Stimulated activated CD8-positive, alpha-beta memory T cell treated with anti-CD3 and anti-CD28 coated beads, Interleukin-4, amount 100 ng/mL, for 1 hour (primary cell): ENCODE measurements around the gene ASXL1.
A peak's percentile ranks its signal among the peaks of the same experiment; 100 is the strongest.
"Not testable (repeated sequence)": the region's sequence is repeated elsewhere in the genome, so short reads cannot be mapped to it uniquely, and the experiment has no call there.

Experiments
- DNase-seq, 2 donors: peaks; one replicate each; pipeline ENCODE4 v3.0.0-alpha.2; 2020; ENCODE audit warnings: low read depth in 2 of 2, low spot score in 1 of 2

Gene ASXL1

DNA sequence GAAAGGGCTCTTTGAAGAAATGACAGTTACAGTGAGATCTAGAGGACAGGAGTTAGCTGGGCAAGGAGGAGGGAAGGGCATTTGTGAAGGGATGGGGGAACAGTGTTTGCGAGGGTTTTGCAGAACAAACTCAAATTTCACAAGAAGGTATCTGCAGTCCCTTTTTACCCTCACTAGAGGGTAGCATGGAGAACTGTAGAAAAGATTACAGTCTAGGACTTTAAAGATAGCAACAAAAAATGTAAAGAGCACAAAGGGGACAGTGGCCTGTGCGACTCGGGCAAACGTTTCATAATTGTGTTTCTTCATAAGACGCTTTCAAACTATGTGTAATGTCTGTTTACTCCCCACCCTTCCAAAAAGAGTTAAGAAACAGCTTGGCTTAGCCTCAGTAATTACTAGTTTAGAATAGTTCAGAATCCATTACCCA is 21.2 kb upstream of the ASXL1 start:
- no peak for DNase-seq

DNA sequence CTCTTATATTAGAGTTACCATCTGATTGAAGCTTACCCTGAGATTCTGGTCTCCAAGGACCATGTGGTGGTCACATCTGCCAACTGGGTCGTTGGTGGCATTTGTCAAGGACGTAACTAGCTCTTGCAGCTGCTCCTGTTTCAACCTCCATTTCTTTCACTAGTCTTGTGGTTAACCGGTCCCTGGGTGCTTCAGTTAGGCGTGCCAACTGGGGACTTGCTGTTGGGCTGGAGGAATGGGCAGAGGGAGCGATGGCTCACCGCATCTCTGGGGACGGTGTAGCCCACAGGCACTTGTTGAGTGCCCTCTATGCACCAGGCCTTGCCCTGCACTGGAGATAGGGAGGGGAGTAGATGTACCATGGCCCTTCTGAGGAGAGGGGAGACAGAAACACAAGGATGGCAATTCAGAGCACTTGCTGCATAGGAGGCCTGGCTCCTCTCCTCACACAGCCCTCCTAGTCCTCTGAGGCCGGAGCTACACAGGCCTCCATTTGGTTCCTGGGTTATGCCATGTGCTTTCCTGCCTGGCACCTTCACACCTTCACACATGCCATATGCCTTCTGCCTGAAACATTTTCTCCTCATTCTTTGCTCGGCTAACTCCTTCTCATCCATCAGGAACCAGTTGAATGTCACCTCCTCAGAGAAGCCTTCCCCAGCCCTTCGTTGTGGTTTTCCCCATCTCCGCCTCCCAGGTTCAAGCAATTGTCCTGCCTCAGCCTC is 20.0 kb upstream of the ASXL1 start:
- DNase-seq: no peak

DNA sequence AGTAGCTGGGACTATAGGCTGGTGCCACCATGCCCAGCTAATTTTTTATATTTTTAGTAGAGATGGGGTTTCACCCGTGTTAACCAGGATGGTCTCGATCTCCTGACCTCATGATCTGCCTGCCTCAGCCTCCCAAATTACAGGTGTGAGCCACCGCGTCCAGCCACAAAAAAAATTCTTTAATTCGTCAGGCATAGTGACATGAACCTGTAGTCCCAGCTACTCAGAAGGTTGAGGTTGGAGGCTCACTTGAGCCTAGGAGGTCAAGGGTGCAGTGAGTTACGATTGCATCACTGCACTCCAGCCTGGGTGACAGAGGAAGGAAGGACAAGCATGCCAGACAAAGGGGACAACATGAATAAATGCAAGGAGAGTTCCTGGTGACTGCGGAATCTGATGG is 19.5 kb upstream of the ASXL1 start:
- no peak for DNase-seq

DNA sequence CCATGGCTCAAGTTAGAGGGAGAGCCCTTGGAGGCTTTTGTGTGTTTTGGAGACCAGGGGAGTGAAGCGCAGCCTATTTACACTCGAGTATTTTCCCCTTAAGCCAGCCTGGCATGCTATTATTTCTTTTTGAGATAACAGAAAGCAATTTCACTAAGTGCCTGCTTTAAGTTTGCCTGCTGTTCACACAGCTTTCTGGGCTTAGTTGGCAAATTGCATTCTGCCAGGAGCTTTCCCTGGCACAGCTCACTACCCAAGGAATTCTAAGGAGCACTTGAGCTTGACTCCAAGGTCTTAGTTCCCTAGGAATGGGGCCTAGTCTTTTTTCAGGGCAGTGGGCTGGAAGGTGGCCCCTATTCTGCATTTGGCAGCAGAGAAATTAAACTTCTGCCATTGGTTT is 19.0 kb upstream of the ASXL1 start:
- DNase-seq: no peak

DNA sequence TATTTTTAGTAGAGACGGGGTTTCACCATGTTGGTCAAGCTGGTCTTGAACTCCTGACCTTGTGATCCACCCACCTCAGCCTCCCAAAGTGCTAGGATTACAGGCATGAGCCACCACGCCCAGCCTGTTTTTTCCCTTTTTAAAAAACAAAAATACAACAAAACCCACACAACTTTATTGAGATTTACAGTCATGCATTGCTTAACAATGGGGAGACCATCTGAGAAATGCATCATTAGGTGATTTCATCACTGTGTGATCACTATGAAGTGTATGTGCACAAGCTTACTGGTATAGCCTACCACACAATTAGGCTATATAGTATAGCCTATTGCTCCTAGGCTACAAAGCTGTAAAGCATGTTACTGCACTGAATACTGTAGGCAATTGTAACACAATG is 17.1 kb upstream of the ASXL1 start:
- not testable (repeated sequence) for DNase-seq

DNA sequence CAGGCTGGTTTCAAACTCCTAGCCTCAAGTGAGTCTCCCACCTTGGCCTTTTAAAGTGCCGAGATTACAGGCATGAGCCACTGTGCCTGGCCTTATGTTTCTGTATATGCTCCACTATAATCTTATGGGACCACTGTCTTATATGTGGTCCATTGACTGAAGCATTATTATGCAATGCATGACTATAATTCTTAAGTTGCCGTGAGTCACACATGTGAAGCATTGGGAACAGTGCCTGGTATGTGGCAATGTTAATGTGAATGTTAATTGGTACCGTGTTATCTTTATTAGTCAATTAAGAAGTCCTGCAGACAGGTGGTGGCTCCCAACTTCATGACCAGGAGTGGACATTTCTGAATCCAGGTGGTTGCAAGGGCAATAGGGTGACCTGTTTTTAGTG is 14.7 kb upstream of the ASXL1 start:
- DNase-seq: no peak

DNA sequence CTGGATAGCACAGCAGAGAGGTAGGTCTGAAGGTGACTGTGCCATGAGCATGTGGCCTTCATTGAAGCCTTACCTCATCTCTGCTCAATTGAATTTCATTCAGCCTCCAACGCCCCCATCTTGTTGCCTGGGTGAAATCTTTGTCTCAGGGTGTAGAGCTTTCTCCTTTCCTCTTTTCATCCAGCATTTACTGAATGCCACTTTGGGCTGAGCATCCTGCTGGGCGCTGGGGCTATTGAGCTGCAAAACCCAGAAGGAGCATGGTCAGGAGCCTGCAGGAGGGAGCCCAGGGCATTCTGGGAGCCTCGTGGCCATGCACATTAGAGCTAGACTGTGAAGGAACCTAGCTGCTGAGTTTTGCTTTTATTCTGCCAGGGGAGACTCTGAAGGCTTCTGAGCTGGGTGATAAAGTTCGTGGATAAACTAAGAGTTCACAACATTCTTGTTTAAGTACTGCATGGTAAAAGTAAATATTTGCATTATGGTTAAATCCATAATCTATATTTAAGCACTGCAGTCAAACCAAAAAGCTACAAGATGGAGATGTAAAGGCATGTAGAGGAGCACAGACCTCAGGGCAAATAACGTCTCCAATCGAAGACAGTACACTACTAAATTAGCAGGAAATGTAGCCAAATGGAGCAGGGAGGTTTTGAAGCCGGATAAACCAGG is 13.2 kb upstream of the ASXL1 start:
- no peak for DNase-seq

DNA sequence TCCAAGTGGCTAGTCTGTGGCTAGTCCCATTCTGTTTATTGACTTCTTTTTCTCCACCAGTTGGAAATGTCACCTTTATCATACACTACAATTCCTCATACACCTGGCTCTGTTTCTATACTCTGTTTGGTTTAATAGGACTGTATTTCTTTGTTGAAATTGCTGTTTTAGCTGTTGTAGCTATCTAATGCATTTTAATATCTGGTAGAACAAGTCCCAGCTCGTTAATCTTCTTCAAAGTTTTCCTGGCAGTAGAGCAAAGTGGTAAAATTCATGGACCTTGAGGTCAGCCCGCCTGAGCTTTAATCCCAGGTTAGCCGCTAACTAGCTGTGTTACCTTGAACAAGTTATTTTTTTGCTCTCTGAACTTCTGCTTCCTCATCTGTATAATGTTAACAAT is 9.9 kb upstream of the ASXL1 start:
- no peak for DNase-seq

DNA sequence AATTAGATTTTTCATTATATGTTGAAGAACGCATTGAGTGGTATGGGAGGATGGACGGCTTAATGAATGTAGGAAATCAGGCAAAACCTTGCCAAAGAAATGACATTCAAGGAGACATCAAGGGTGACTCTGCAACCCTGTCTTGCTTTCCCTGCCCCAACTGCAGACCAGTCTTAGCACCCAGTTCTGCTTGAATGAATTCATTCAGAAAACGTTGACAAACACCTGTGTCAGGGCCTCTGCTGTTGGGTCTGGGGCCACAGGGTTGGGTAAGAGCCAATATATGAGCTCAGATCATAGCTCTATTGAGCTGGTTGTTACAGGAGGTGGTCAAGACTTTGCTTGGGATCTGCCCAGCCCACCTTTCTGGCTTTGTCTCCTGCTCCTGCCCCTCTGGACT is 7.7 kb upstream of the ASXL1 start:
- no peak for DNase-seq

DNA sequence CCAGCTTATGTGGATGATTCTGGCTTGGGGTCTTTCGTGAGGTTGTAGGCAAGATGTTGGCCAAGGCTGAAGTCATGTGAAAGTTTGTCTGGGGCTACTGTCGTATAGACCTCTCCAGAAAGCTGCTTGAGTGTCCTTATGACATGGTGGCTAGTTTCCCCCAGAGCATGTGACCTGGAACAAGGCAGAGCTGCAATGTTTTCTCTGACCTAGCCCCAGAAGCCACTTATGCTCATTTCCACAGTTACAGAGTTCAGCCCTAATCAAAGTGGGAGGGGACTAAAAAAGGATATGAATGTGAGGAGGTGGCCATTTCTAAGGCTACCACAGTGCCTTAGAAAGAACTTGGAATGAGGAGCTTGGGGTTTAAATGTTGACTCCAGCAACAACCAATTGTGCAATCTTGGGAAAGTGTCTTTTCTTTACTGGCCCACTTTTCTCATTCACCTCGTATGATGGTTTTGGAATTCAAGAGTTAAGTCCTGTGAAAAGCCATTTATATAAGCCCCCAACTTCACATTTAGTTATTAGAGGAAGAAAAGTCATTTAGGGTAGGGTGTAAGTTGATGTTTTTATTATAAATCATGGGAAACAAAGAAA is 5.9 kb upstream of the ASXL1 start:
- no peak for DNase-seq

DNA sequence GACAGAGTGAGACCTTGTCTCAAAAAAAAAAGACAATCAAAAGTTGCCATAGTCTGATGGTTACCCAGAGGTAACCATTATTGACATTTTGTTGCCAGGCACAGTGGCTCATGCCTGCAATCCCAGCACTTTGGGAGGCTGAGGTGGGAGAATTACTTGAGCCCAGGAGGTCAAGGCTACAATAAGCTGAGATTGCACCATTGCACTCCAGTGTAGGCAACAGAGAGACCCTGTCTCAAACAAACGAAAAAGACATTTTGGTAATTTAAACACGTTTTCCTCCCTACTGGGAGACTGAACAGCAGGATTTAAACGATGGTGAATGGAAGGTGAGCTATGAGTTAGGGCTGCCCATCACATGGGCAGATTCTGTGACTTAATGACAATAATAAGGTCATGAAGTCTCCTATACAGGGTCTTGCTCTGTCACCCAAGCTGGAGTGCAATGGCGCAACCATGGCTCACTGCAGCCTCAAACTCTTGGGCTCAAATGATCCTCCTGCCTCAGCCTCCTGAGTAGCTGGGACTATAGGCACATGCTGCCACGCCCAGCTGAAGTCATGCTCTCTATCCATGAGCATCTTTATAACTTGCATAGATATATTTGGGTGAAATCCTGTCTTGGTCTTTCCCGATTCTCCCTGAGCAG is 4.2 kb upstream of the ASXL1 start:
- DNase-seq: no peak

DNA sequence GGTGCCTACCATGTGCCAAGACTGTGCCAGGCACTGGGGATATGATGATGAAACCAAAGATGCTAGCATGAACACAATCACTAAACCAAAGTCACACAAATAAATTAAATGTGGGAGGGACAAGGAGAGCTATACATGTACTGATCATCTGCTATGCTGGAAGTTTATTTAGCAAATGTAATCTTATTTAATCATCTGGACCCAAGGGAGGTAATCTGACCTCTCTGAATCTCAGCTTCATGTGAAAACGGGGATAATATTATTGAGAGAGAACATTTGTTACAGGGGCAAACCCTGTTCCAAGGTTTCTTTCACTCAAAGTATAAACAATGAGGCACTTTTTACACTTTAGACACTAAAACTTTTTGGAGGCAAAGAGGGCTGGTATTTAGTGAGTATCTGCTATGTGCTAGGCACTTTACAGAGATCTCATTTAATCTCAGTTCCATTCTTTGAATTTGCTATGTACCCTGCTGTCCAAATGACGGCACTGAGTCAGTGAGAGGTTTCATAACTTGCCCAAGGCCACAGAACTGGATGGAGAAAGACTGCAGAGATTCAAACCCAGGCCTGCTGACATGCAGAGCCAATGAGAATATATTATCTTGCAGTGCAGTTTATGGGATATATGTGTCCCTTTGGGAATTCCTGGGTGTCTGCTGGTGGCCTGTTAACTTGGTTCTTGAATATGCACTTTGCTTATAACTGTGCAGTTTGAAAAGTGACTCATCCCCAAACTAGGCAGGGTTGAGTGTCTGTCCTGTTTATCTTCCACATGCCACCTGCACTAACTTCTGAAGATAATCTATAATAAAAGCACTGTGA is 3.3 kb upstream of the ASXL1 start:
- no peak for DNase-seq

DNA sequence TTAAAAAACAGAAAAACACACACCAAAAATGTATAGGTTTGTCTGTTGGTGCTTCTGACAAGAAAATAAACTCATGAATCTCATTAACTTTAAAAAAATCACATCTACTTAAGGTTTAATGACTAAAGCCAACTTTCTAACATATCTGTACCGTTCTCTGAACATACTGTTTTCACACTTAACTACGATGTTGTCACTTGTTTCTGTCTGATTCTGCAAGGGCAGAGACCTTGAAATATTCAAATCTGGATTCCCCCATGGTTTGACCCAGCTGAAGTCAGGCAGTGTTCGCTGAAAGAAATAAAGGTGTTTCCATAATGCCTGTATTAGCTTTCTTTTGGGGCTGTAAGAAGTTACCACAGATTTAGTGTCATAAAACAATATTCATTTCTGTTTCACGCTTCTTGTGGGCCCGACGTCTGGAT is 2.7 kb upstream of the ASXL1 start:
- no peak for DNase-seq

DNA sequence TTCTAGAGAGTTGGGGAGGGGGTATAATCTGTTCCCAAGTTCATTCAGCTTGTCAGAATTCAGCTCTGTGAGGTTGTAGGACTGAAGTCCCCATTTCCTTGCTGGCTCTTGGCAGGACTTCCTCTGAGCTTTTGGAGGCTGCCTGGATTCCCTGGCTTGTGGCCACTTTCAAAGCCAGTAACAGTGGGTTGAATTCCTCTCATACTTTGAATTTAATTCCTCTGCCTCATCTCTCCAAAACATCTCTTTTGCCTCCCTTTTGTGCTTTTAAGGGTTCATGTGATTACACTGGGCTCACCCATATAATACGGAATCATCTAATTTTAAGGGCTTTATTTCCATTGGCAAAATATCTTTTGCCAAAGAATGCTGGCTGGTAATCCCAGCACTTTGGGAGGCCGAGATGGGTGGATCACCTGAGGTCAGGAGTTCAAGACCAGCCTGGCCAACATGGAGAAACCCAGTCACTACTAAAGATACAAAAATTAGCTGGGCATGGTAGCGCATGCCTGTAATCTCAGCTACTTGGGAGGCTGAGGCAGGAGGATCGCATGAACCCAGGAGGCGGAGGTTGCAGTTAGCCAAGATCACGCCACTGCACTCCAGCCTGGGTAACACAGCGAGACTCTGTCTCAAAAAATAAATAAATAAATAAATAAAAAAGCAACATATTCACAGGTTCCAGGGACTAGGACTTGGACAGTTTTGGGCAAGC is 2.1 kb upstream of the ASXL1 start:
- DNase-seq: not testable (repeated sequence)

DNA sequence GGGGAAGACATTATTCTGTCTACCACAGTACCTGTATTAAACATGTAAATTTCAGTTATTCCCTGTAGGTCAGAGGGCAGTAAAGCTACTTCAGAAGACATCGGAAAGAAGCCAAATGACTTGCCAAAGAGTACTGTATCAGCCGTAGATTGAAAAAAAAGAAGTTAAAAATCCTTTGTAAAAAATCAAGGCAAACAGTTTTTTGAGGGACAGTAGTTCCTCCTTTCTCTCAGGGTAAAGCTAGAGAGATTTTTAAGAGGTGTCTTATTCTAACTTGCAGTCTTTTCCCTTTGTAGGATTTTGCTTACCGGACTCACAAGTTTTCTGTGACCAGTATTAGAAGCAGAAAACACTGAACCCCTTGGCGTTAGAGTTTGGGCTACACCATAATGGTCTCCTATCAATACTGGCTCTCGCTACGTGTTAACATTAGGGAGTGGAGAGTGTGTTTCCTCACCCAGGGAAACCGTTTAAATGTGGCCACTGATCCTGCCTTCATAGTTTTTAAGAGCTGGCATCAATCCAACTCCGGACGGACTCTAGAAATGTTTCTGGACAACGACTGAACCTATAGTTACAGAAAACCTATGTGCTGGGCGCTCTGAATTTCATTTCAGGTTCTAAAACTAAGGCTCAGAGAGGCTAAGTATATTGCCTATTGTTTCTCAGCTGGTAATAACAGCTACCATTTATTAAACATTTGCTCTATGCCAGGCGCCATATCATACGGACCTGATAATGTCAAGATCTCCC is 1.3 kb upstream of the ASXL1 start:
- DNase-seq: no peak

DNA sequence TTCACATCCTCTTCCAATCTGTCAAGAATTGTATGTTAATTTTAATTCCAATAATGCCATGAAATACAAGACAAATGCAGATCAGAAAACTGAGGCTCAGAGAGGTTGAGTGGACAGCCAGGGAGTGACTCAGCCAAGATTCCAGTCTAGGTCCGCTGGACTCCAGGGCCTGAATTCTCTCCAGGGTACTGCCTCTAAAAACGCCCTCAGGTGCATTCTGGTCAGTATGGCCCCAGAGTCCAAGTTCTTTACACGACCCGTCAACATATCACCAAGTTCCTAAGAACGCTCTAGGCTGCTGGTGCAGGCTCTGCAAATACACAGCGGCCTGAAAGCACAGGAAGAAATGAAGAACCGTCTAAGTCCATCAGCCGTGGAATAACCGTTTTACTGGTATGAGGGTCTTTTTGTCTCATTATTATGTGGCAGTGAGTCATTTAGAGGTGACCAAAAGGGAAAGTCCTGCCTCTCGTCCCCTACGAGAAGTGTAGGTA is 709 bp upstream of the ASXL1 start:
- no peak for DNase-seq

DNA sequence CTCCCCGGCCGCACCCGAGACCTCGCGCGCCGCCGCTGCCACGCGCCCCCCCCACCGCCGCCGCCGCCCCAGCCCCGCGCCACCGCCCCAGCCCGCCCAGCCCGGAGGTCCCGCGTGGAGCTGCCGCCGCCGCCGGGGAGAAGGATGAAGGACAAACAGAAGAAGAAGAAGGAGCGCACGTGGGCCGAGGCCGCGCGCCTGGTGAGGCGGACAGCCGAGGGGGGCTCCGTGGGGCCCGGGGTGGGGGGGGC is 426 bp downstream of the ASXL1 start:
- DNase-seq: no peak

DNA sequence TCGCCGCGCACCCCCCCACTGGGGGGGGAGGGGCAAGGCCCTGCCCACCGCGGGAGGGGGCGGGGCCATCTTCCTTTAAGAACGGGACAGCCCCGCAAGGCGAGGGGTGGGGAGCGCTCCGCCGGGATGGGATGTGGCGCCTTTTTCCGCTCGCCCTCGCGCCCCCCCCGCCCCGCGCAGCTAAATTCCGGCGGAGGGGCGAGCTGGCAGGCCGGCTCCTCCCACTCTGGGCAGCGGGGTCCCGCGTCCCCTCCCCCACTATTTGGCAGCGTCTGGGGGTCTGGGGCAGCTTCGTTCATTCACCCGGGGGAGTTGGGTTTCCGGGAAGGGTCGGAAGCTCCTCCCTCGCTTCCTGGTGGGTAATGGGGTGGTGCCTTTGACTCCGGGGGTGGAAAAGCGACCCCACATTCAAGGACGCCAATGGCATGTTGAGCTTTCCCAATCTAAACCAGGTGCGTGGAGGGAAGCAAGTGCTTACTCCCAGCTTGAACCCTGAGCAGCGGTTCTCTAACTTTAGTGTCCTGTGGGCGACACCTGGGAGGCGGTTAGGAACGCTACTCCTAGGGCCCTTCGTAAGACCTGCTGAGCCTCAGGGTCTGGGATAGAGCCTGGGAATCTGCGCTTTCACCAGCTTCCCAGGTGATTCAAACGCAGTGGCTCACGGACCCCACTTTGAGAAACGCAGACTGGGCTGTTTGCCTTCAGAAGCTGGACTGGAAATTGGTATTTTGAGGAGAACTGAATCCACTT is 927 bp downstream of the ASXL1 start:
- peak; percentile 42 to 55 for DNase-seq

DNA sequence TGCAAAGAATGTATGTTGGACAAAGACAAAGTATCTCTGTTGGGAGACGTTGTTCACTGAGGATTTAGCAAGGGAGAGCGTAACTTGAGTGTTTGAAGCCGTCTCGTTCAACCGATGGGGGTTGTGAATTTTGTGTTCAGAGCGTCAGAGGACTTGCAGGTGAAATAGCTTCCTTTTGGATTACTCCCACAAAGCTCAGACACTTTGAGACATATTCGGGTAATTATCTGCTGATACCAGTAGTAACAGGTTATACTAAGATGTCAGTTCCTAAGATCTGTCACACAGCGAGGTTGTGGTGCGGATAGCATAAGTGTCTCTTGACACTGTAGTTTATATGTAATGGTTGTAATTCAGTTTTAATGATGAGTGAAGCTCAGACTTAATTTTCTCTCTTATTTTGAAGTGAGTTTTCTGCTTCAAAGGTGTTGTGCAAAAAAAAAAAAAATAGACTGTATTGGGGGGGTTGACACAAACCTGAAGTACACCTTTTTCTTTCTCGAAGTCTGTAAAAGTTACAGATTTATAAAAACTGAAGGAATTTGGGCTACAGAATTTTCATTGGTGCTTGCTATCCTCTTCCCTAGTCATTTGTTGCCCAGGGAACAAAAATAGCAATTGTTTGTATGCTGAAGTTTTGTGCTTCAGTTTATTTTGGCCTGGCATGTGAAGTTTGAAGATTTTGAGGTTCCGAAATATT is 1.7 kb downstream of the ASXL1 start:
- DNase-seq: no peak
